ENCODE results near the gene ZNF629. TPM values are rescaled to one million over a fixed set of nuclear protein-coding genes. Genes with fewer than 3 reads are reported as not detected.

ZNF629 gene
- polyA plus RNA-seq, 1 donor from 2014 or later: 10.4 TPM

DNA sequence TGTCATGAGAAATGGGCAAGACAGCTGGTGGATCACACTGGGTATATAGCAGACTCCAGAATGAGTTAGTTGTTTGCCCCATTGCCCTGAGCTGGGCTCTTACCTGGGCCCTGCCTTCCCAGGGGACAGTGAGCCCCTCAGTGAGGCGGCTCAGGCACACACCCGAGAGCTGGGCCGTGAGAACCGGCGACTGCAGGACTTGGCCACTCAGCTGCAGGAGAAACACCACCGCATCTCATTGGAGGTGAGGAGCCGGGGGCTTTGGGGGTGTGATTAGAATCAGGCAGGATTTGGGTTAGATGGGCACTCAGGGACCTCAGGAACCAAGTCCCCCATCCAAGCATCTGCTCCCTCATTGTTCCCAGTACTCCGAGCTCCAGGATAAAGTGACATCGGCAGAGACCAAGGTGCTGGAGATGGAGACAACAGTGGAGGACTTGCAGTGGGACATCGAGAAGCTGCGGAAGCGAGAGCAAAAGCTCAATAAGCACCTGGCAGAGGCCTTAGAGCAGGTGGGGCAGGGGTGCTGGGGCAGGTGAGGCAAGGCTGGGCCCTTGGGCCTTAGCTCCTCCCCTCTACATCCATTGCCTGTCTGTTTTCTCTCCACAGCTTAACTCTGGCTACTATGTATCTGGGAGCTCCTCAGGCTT is 22.1 kb downstream of the ZNF629 start:
- Histone ChIP-seq H3K9me2 (ENCODE audit: insufficient read depth, low read length) (no peaks in the 10 kb centered on the region), H3K9ac (ENCODE audit: low read length) (no peak overlapping the region), H3F3A (ENCODE audit: insufficient read depth, low read length, poor library complexity, severe bottlenecking) (no peaks in the 10 kb centered on the region), H3K27me3 (ENCODE audit: insufficient read depth, low read depth, low read length) (no peaks in the 10 kb centered on the region), H2AFZ (ENCODE audit: low read depth, low read length) (no peak overlapping the region), H3K36me3 (ENCODE audit: insufficient read depth, low read length) (no peaks in the 10 kb centered on the region), H3K79me2 (replicated peaks; ENCODE audit: insufficient read depth, low read length) (peaks cover 26% of the 10 kb centered on the region), H3K27ac (ENCODE audit: low read length) (no peak overlapping the region), H3K9me3 (ENCODE audit: low read length) (no peaks in the 10 kb centered on the region), H4K20me1 (ENCODE audit: insufficient read depth) (no peaks in the 10 kb centered on the region), H3K4me2 (ENCODE audit: low read length) (no peak overlapping the region), H3K4me3 (ENCODE audit: low read length) (no peak overlapping the region)
- TF ChIP-seq SMC3 (conservative IDR thresholded peaks at IDR 0.05; ENCODE audit: poor library complexity): no peak

DNA sequence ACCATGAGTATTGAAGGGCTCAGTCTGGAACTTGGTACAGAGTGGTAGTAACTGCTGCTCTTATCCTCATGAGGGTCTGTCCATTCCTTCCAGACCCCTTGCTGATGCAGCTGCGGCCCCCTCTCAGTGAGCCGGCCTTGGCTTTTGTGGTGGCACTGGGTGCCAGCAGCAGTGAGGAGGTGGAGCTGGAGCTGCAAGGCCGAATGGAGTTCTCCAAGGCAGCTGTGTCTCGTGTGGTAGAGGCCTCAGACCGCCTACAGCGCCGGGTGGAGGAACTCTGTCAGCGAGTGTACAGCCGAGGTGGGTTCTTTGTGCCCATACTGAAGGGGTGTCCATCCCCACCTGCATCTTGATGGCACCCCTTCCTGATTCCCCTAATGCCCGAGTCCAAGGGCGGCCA is 22.9 kb downstream of the ZNF629 start:
- no peaks in the 10 kb centered on the region for H3F3A ChIP-seq (ENCODE audit: insufficient read depth, low read length, poor library complexity, severe bottlenecking)
- no peaks in the 10 kb centered on the region for H4K20me1 ChIP-seq (ENCODE audit: insufficient read depth)
- H3K79me2 ChIP-seq (replicated peaks; ENCODE audit: insufficient read depth, low read length): peaks cover 26% of the 10 kb centered on the region
- H3K4me3 ChIP-seq (ENCODE audit: low read length): peak overlapping the region; percentile 91
- TF ChIP-seq EP300 (conservative IDR thresholded peaks at IDR 0.05; ENCODE audit: poor library complexity, severe bottlenecking) (no peak), POLR2AphosphoS5 (IDR thresholded peaks at IDR 0.05) (no peak), RAD21 (conservative IDR thresholded peaks at IDR 0.05) (no peak)
- H3K27me3 ChIP-seq (ENCODE audit: insufficient read depth, low read depth, low read length): no peaks in the 10 kb centered on the region
- no peak overlapping the region for H2AFZ ChIP-seq (ENCODE audit: low read depth, low read length)
- H3K27ac ChIP-seq (ENCODE audit: low read length): no peak overlapping the region
- H3K9ac ChIP-seq (ENCODE audit: low read length): no peak overlapping the region
- H3K9me3 ChIP-seq (ENCODE audit: low read length): no peaks in the 10 kb centered on the region
- peak overlapping the region; percentile 36 for H3K4me2 ChIP-seq (ENCODE audit: low read length)
- no peaks in the 10 kb centered on the region for H3K9me2 ChIP-seq (ENCODE audit: insufficient read depth, low read length)
- H3K36me3 ChIP-seq (ENCODE audit: insufficient read depth, low read length): no peaks in the 10 kb centered on the region

DNA sequence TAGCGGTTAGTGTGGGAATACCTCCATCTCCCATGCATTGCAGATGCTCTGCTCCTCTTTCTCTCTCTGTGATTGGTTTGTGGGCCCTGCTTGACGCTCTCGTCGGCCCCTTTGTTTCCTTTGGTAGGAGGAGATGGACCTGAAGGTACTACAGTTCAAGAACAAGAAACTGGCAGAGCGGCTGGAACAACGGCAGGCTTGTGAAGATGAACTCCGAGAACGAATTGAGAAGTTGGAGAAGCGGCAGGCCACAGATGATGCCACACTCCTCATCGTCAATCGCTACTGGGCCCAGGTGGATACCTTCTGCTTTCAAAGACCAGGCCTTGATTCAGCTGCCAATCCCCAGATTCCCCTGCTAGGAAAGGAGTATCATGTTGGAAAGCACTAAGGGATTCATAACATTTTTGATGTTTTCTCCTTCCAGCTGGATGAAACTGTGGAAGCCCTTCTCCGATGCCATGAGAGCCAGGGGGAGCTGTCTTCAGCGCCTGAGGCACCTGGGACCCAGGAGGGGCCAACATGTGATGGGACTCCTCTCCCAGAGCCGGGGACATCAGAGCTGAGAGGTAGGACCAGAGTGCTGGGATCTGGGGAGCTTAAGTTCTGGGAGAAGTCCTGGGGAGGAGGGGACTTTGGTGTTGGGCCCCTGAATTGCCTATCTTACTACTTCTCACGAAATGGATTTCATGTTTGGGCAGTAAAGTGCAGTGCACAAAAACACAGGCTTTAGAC is 23.8 kb downstream of the ZNF629 start:
- Histone ChIP-seq H3K9me3 (ENCODE audit: low read length) (no peaks in the 10 kb centered on the region), H3K79me2 (replicated peaks; ENCODE audit: insufficient read depth, low read length) (peaks cover 26% of the 10 kb centered on the region), H2AFZ (ENCODE audit: low read depth, low read length) (no peak overlapping the region), H3K9ac (ENCODE audit: low read length) (peak overlapping the region; percentile 86), H3K27ac (ENCODE audit: low read length) (peak overlapping the region; percentile 81), H3F3A (ENCODE audit: insufficient read depth, low read length, poor library complexity, severe bottlenecking) (no peaks in the 10 kb centered on the region), H3K9me2 (ENCODE audit: insufficient read depth, low read length) (no peaks in the 10 kb centered on the region), H4K20me1 (ENCODE audit: insufficient read depth) (no peaks in the 10 kb centered on the region), H3K4me3 (ENCODE audit: low read length) (peak overlapping the region; percentile 91), H3K4me2 (ENCODE audit: low read length) (peak overlapping the region; percentile 36), H3K27me3 (ENCODE audit: insufficient read depth, low read depth, low read length) (no peaks in the 10 kb centered on the region), H3K36me3 (ENCODE audit: insufficient read depth, low read length) (no peaks in the 10 kb centered on the region)
- TF ChIP-seq, protein P1, sequence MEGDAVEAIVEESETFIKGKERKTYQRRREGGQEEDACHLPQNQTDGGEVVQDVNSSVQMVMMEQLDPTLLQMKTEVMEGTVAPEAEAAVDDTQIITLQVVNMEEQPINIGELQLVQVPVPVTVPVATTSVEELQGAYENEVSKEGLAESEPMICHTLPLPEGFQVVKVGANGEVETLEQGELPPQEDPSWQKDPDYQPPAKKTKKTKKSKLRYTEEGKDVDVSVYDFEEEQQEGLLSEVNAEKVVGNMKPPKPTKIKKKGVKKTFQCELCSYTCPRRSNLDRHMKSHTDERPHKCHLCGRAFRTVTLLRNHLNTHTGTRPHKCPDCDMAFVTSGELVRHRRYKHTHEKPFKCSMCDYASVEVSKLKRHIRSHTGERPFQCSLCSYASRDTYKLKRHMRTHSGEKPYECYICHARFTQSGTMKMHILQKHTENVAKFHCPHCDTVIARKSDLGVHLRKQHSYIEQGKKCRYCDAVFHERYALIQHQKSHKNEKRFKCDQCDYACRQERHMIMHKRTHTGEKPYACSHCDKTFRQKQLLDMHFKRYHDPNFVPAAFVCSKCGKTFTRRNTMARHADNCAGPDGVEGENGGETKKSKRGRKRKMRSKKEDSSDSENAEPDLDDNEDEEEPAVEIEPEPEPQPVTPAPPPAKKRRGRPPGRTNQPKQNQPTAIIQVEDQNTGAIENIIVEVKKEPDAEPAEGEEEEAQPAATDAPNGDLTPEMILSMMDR (IDR thresholded peaks at IDR 0.05; ENCODE audit: poor library complexity, severe bottlenecking): no peak
- TF ChIP-seq RAD21 (conservative IDR thresholded peaks at IDR 0.05): no peak
- TF ChIP-seq SMC3 (conservative IDR thresholded peaks at IDR 0.05; ENCODE audit: poor library complexity): no peak
- TF ChIP-seq POLR2AphosphoS5 (IDR thresholded peaks at IDR 0.05): no peak
- TF ChIP-seq, protein P2, sequence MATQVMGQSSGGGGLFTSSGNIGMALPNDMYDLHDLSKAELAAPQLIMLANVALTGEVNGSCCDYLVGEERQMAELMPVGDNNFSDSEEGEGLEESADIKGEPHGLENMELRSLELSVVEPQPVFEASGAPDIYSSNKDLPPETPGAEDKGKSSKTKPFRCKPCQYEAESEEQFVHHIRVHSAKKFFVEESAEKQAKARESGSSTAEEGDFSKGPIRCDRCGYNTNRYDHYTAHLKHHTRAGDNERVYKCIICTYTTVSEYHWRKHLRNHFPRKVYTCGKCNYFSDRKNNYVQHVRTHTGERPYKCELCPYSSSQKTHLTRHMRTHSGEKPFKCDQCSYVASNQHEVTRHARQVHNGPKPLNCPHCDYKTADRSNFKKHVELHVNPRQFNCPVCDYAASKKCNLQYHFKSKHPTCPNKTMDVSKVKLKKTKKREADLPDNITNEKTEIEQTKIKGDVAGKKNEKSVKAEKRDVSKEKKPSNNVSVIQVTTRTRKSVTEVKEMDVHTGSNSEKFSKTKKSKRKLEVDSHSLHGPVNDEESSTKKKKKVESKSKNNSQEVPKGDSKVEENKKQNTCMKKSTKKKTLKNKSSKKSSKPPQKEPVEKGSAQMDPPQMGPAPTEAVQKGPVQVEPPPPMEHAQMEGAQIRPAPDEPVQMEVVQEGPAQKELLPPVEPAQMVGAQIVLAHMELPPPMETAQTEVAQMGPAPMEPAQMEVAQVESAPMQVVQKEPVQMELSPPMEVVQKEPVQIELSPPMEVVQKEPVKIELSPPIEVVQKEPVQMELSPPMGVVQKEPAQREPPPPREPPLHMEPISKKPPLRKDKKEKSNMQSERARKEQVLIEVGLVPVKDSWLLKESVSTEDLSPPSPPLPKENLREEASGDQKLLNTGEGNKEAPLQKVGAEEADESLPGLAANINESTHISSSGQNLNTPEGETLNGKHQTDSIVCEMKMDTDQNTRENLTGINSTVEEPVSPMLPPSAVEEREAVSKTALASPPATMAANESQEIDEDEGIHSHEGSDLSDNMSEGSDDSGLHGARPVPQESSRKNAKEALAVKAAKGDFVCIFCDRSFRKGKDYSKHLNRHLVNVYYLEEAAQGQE (IDR thresholded peaks at IDR 0.05; ENCODE audit: borderline replicate concordance): no peak
- no peak for TF ChIP-seq EZH2 (IDR thresholded peaks at IDR 0.05; ENCODE audit: borderline replicate concordance, insufficient read depth, low read length, poor library complexity, severe bottlenecking)
- no peak for TF ChIP-seq EP300 (conservative IDR thresholded peaks at IDR 0.05; ENCODE audit: poor library complexity, severe bottlenecking)
- TF ChIP-seq MXI1 (conservative IDR thresholded peaks at IDR 0.05; ENCODE audit: poor library complexity, severe bottlenecking): no peak
- no peak for TF ChIP-seq TAF1 (IDR thresholded peaks at IDR 0.05; ENCODE audit: low read depth)
